RWPE1 (cell line): ENCODE measurements around the gene CTBP1.

Source experiments
- CTCF ChIA-PET: fragments of 350-600 bp; sonication (Branson Sonifier 250); formaldehyde crosslinking; extraction: SDS; loops from one replicate; lab custom pipeline; 2021; lab: Yijun Ruan, JAX
- POLR2A ChIA-PET: fragments of 400-600 bp; formaldehyde crosslinking; extraction: SDS; loops from one replicate; lab custom pipeline; 2020; ENCODE audit warnings: antibody characterized with exemption; ENCODE audit not compliant: low non-redundant PET; lab: Yijun Ruan, JAX
- DNase-seq: peaks from one replicate; pipeline ENCODE4 v3.0.0; 2012; ENCODE audit warnings: low spot score
- H3K27ac ChIP-seq: fragments of 450-650 bp; 2 replicates; pipeline ENCODE4 v1.5.1; 2017
- CTCF ChIP-seq: fragments of 450-650 bp; conservative IDR thresholded peaks from 2 replicates; pipeline ENCODE4 v1.5.1; 2017; ENCODE audit warnings: low read depth, mild to moderate bottlenecking

CTBP1 gene

GRCh38 chr4:1205586-1206298 is 43.2 kb downstream of the CTBP1 start:
- ChIA-PET CTCF (no interaction called here), POLR2A (no interaction called here)
- H3K27ac ChIP-seq: peak overlapping the region; percentile 39
- no peak for DNase-seq
- no peak for TF ChIP-seq CTCF

- DNase-seq: no peak
- CTCF ChIA-PET: no interaction called here
- H3K27ac ChIP-seq: peak overlapping the region; percentile 39
- POLR2A ChIA-PET: no interaction called here
- no peak for TF ChIP-seq CTCF
Measured at GRCh38 chr4:1204828-1205585, 43.9 kb downstream of the CTBP1 start.

- ChIA-PET POLR2A (no interaction called here), CTCF (interaction anchor here (0.6 kb wide), 1 partner anchor 956 kb away, joined by 3 read pairs; no protein-coding TSS in a partner anchor)
- H3K27ac ChIP-seq: peak overlapping the region; percentile 39
- DNase-seq: no peak
- no peak for TF ChIP-seq CTCF
Measured at GRCh38 chr4:1204286-1204827, 44.6 kb downstream of the CTBP1 start.

GRCh38 chr4:1203026-1203616 is 45.8 kb downstream of the CTBP1 start:
- H3K27ac ChIP-seq: no peak overlapping the region; the same call in 1 of the 2 replicates
- DNase-seq: no peak
- TF ChIP-seq CTCF: no peak
- ChIA-PET POLR2A (no interaction called here), CTCF (no interaction called here)

- TF ChIP-seq CTCF: no peak
- ChIA-PET POLR2A (no interaction called here), CTCF (no interaction called here)
- DNase-seq: no peak
- no peak overlapping the region for H3K27ac ChIP-seq
Measured at GRCh38 chr4:1202526-1203011, 46.4 kb downstream of the CTBP1 start.

GRCh38 chr4:1201851-1202525 is 46.9 kb downstream of the CTBP1 start:
- peak overlapping the region; percentile 40 for H3K27ac ChIP-seq
- no peak for DNase-seq
- POLR2A ChIA-PET: no interaction called here
- CTCF ChIA-PET: no interaction called here
- TF ChIP-seq CTCF: no peak
